Glutamatergic neuron (in vitro differentiated cells): Measurements from ENCODE around the gene SLC17A6. TPM values are rescaled to one million over a fixed set of nuclear protein-coding genes. Genes with fewer than 3 reads are reported as not detected.

Experiments
- DNase-seq: peaks from one replicate; pipeline ENCODE4 v3.0.0; 2022
- H3K27ac Mint-ChIP-seq: one replicate; pipeline ENCODE4 v1.8.0; 2020; ENCODE audit warnings: mild to moderate bottlenecking, mixed read lengths, inconsistent platforms; ENCODE audit not compliant: unreplicated experiment
- H3K27me3 Mint-ChIP-seq: one replicate; pipeline ENCODE4 v1.8.0; 2020; ENCODE audit warnings: mild to moderate bottlenecking, moderate library complexity, mixed read lengths, inconsistent platforms; ENCODE audit not compliant: unreplicated experiment
- H3K36me3 Mint-ChIP-seq: one replicate; pipeline ENCODE4 v1.8.0; 2020; ENCODE audit warnings: mild to moderate bottlenecking, mixed read lengths, inconsistent platforms; ENCODE audit not compliant: unreplicated experiment
- H3K4me1 Mint-ChIP-seq: one replicate; pipeline ENCODE4 v1.8.0; 2020; ENCODE audit warnings: mild to moderate bottlenecking, low read depth, mixed read lengths, inconsistent platforms; ENCODE audit not compliant: unreplicated experiment
- H3K4me3 Mint-ChIP-seq: one replicate; pipeline ENCODE4 v1.8.0; 2020; ENCODE audit warnings: mild to moderate bottlenecking, mixed read lengths, inconsistent platforms; ENCODE audit not compliant: unreplicated experiment
- H3K9me3 Mint-ChIP-seq: one replicate; pipeline ENCODE4 v1.8.0; 2020; ENCODE audit warnings: mild to moderate bottlenecking, moderate library complexity, mixed read lengths, inconsistent platforms; ENCODE audit not compliant: unreplicated experiment
- total RNA-seq: library from RNA; stranded (reverse); fragmentation: NEBNext Ultra II Directional; extraction: Animal tissue kit (Norgen Biotek cat#: 25700); gene quantifications from one replicate; pipeline ENCODE4 v1.2.1, GENCODE V29; 2021; ENCODE audit not compliant: unreplicated experiment
- TF ChIP-seq, protein P1 (sequence below): fragments of 200-600 bp; sonication (generic); IDR thresholded peaks from one replicate; pipeline ENCODE4 v1.5.0; 2021; ENCODE audit not compliant: partially characterized antibody, unreplicated experiment

Gene SLC17A6
- total RNA-seq, 1 donor from 2014 or later = 170 TPM

GRCh38 chr11:22343371-22344032 lies 5.3 kb downstream of the SLC17A6 start:
- H3K4me1 Mint-ChIP-seq = peaks cover 45% of the 10 kb centered on the region
- H3K36me3 Mint-ChIP-seq = peaks cover 31% of the 10 kb centered on the region
- peaks cover 40% of the 10 kb centered on the region for H3K27me3 Mint-ChIP-seq
- peaks cover 63% of the 10 kb centered on the region for H3K9me3 Mint-ChIP-seq
- H3K27ac Mint-ChIP-seq = peak overlapping the region; percentile 100
- peak; percentile 72 for DNase-seq
- TF ChIP-seq, protein P1, sequence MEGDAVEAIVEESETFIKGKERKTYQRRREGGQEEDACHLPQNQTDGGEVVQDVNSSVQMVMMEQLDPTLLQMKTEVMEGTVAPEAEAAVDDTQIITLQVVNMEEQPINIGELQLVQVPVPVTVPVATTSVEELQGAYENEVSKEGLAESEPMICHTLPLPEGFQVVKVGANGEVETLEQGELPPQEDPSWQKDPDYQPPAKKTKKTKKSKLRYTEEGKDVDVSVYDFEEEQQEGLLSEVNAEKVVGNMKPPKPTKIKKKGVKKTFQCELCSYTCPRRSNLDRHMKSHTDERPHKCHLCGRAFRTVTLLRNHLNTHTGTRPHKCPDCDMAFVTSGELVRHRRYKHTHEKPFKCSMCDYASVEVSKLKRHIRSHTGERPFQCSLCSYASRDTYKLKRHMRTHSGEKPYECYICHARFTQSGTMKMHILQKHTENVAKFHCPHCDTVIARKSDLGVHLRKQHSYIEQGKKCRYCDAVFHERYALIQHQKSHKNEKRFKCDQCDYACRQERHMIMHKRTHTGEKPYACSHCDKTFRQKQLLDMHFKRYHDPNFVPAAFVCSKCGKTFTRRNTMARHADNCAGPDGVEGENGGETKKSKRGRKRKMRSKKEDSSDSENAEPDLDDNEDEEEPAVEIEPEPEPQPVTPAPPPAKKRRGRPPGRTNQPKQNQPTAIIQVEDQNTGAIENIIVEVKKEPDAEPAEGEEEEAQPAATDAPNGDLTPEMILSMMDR = no peak
- H3K4me3 Mint-ChIP-seq = peak overlapping the region; percentile 96

DNA sequence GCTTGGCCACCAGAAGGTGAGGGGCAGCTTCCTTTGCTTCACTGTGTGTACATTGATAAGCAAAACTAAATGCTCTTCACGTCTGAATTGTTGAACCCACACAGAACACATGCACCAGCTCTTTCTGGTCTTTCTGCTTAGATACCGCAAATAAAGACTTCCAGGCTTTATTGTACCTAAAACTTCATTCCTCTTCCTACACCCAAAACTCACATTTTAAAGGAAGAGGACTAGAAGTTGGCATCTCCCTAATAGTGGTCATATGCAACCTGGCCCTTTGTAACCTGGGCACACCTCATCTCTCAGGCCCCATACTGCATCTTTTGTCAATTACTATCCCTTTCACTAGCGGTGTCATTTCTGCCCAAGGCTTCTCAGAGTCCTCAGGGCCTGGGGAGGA lies 5.9 kb downstream of the SLC17A6 start:
- H3K27ac Mint-ChIP-seq = peak overlapping the region; percentile 100
- H3K9me3 Mint-ChIP-seq = peaks cover 64% of the 10 kb centered on the region
- H3K4me3 Mint-ChIP-seq = peak overlapping the region; percentile 96
- H3K36me3 Mint-ChIP-seq = peaks cover 31% of the 10 kb centered on the region
- H3K4me1 Mint-ChIP-seq = peaks cover 50% of the 10 kb centered on the region
- TF ChIP-seq, protein P1 = no peak
- peaks cover 36% of the 10 kb centered on the region for H3K27me3 Mint-ChIP-seq
- no peak for DNase-seq

GRCh38 chr11:22346282-22346681 lies 8.1 kb downstream of the SLC17A6 start:
- H3K9me3 Mint-ChIP-seq = peaks cover 52% of the 10 kb centered on the region
- H3K4me3 Mint-ChIP-seq = peak overlapping the region; percentile 79
- DNase-seq = no peak
- H3K27me3 Mint-ChIP-seq = peaks cover 29% of the 10 kb centered on the region
- peaks cover 23% of the 10 kb centered on the region for H3K36me3 Mint-ChIP-seq
- H3K27ac Mint-ChIP-seq = peak overlapping the region; percentile 90
- H3K4me1 Mint-ChIP-seq = peaks cover 60% of the 10 kb centered on the region
- TF ChIP-seq, protein P1 = no peak

DNA sequence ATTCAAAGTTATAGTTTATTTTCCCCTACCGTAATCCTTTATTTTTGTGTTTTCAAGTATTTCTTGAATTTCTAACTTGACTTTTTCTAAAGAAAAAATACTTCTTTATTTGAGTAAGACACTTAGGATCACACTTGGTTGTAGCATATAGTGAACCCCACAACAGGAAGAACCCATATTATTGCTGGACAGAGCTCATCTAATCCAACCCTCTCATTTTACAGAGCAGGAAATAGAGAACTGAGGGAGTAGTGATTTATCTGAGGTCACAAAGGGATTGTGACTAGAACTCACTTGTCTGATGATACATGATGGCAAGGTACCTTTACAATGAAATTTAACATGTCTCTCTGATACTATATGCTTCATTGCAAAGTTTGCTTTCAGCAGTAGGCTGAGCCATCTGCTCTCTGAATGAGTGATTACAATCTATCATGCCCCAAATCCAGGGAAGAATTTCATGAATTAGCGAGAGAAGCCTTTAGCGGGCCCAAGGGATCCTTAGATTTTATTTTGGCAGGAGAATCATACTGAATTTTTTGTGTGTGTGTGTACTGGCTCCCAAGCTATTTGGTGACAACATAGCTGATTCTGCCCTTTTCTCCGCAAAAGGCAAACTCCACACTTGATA lies 9.8 kb downstream of the SLC17A6 start:
- H3K9me3 Mint-ChIP-seq = peaks cover 37% of the 10 kb centered on the region
- H3K36me3 Mint-ChIP-seq = peaks cover 14% of the 10 kb centered on the region
- no peak for DNase-seq
- peak overlapping the region; percentile 94 for H3K27ac Mint-ChIP-seq
- H3K4me1 Mint-ChIP-seq = peaks cover 59% of the 10 kb centered on the region
- peaks cover 14% of the 10 kb centered on the region for H3K27me3 Mint-ChIP-seq
- TF ChIP-seq, protein P1 = no peak
- peak overlapping the region; percentile 85 for H3K4me3 Mint-ChIP-seq

DNA sequence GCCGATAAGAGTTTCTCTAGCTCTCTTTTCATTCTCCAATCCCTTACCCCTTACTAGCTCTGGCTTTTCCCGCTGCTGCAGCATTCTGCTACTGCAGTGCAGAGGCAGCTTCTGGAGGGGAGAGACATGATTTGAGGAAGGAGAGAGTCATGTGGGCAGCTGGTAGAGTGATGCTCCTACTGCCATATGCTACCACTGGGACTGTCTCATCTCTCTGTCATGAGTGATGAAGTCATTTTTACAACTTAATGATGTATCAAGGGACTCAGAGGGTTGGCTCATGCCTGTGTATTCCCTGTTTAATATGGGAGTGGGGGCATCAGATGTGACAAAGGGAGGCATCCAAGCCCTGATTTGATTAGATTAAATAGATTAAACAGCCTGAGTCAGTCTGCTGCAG lies 11.3 kb downstream of the SLC17A6 start:
- peak overlapping the region; percentile 100 for H3K27ac Mint-ChIP-seq
- peaks cover 4% of the 10 kb centered on the region for H3K27me3 Mint-ChIP-seq
- H3K36me3 Mint-ChIP-seq = peaks cover 8% of the 10 kb centered on the region
- H3K9me3 Mint-ChIP-seq = peaks cover 23% of the 10 kb centered on the region
- DNase-seq = peak; percentile 73
- TF ChIP-seq, protein P1 = no peak
- peak overlapping the region; percentile 91 for H3K4me3 Mint-ChIP-seq
- H3K4me1 Mint-ChIP-seq = peaks cover 53% of the 10 kb centered on the region
